ENCODE results near the gene ANKH. TPM values are rescaled to one million over a fixed set of nuclear protein-coding genes. Genes with fewer than 3 reads are reported as not detected.

The ANKH gene
- total and polyA plus RNA-seq, 10 of the 15 experiments (the other 5 are each of a cell fraction or from before 2014, with no cell fraction given), result 2.1 to 43.9 (median 14.4) TPM

DNA sequence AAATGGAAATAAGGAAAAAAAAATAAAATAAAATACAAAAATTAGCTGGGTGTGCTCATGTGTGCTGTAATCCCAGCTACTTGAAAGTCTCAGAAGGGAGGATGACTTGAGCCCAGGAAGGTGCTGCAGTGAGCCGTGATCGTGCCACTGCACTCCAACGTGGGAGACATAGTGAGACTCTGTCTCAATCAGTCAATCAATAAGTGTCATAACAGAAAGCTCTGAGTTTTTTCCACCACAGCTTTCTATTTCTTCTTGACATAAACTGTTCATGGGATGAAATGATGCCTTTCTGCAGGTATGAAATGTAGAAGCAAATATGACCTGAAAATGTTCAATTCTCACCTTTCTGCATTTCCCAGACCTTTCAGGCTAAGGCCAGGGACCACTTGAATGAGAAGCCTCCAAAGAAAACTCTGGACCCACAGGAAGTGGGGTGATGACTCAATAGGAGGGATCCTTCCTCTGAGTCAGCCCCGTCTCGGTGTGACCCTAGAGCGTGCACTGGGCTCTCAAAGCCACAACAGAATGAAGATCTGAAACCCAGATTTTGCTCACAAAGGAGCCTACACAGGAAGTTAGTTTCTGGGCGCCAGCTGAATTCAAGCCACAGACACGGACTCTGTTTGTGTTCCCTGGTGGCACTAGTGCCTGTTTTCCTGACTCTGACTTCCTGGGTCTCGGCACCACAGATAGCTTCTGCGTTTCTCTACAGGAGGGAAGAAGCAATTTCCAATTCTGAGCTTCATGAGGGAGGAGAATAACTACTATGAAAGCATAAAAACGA, 62.0 kb downstream of the ANKH start (continued):
- TF ChIP-seq, protein P1, sequence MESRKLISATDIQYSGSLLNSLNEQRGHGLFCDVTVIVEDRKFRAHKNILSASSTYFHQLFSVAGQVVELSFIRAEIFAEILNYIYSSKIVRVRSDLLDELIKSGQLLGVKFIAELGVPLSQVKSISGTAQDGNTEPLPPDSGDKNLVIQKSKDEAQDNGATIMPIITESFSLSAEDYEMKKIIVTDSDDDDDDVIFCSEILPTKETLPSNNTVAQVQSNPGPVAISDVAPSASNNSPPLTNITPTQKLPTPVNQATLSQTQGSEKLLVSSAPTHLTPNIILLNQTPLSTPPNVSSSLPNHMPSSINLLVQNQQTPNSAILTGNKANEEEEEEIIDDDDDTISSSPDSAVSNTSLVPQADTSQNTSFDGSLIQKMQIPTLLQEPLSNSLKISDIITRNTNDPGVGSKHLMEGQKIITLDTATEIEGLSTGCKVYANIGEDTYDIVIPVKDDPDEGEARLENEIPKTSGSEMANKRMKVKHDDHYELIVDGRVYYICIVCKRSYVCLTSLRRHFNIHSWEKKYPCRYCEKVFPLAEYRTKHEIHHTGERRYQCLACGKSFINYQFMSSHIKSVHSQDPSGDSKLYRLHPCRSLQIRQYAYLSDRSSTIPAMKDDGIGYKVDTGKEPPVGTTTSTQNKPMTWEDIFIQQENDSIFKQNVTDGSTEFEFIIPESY (IDR thresholded peaks at IDR 0.05), result no peak
- peak in 1 of 2 experiments; percentile 92; a peak in 2 of 4 replicates for TF ChIP-seq ETV6 (conservative IDR thresholded peaks at IDR 0.05 in 1 of 2, IDR thresholded peaks at IDR 0.05 in 1 of 2; ENCODE audit: borderline replicate concordance in 1 of 2, low read depth in 1 of 2)
- TF ChIP-seq KLF5 (IDR thresholded peaks at IDR 0.05; ENCODE audit: partially characterized antibody), result no peak
- no peak; the same call in 1 of the 2 replicates for TF ChIP-seq ASH2L (IDR thresholded peaks at IDR 0.05; ENCODE audit: borderline replicate concordance, low read depth)
- peak; percentile 20; the same call in 1 of the 2 replicates for TF ChIP-seq RAD21 (IDR thresholded peaks at IDR 0.05; ENCODE audit: insufficient read depth, low read depth, low read length)
- TF ChIP-seq ZNF24 (IDR thresholded peaks at IDR 0.05), result peak; percentile 82
- no peak for TF ChIP-seq SMAD1 (IDR thresholded peaks at IDR 0.05; ENCODE audit: low read depth, partially characterized antibody)
- TF ChIP-seq KDM1A (IDR thresholded peaks at IDR 0.05; ENCODE audit: borderline replicate concordance), result no peak
- TF ChIP-seq RCOR1 (conservative IDR thresholded peaks at IDR 0.05; ENCODE audit: low read depth, low read length), result peak; percentile 90; the same call in 1 of the 2 replicates
- no peak for TF ChIP-seq RAD51 (IDR thresholded peaks at IDR 0.05)
- no peak for TF ChIP-seq CHD1 (IDR thresholded peaks at IDR 0.05; ENCODE audit: low read depth, low read length)
- no peak for TF ChIP-seq KAT2A (conservative IDR thresholded peaks at IDR 0.05; ENCODE audit: control insufficient read depth, low read depth, low read length)
- TF ChIP-seq IKZF1 (conservative IDR thresholded peaks at IDR 0.05), result peak; percentile 99
- TF ChIP-seq, protein P2, sequence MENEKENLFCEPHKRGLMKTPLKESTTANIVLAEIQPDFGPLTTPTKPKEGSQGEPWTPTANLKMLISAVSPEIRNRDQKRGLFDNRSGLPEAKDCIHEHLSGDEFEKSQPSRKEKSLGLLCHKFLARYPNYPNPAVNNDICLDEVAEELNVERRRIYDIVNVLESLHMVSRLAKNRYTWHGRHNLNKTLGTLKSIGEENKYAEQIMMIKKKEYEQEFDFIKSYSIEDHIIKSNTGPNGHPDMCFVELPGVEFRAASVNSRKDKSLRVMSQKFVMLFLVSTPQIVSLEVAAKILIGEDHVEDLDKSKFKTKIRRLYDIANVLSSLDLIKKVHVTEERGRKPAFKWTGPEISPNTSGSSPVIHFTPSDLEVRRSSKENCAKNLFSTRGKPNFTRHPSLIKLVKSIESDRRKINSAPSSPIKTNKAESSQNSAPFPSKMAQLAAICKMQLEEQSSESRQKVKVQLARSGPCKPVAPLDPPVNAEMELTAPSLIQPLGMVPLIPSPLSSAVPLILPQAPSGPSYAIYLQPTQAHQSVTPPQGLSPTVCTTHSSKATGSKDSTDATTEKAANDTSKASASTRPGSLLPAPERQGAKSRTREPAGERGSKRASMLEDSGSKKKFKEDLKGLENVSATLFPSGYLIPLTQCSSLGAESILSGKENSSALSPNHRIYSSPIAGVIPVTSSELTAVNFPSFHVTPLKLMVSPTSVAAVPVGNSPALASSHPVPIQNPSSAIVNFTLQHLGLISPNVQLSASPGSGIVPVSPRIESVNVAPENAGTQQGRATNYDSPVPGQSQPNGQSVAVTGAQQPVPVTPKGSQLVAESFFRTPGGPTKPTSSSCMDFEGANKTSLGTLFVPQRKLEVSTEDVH (IDR thresholded peaks at IDR 0.05; ENCODE audit: low read depth, partially characterized antibody), result no peak
- TF ChIP-seq, protein P3, sequence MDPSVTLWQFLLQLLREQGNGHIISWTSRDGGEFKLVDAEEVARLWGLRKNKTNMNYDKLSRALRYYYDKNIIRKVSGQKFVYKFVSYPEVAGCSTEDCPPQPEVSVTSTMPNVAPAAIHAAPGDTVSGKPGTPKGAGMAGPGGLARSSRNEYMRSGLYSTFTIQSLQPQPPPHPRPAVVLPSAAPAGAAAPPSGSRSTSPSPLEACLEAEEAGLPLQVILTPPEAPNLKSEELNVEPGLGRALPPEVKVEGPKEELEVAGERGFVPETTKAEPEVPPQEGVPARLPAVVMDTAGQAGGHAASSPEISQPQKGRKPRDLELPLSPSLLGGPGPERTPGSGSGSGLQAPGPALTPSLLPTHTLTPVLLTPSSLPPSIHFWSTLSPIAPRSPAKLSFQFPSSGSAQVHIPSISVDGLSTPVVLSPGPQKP (IDR thresholded peaks at IDR 0.05; ENCODE audit: low read depth, low read length), result no peak
- TF ChIP-seq TCF7 (IDR thresholded peaks at IDR 0.05; ENCODE audit: borderline replicate concordance), result peak; percentile 95
- peak; percentile 66; the same call in 1 of the 2 replicates for TF ChIP-seq JUND (IDR thresholded peaks at IDR 0.05; ENCODE audit: low read depth, low read length)
- TF ChIP-seq, protein P4, sequence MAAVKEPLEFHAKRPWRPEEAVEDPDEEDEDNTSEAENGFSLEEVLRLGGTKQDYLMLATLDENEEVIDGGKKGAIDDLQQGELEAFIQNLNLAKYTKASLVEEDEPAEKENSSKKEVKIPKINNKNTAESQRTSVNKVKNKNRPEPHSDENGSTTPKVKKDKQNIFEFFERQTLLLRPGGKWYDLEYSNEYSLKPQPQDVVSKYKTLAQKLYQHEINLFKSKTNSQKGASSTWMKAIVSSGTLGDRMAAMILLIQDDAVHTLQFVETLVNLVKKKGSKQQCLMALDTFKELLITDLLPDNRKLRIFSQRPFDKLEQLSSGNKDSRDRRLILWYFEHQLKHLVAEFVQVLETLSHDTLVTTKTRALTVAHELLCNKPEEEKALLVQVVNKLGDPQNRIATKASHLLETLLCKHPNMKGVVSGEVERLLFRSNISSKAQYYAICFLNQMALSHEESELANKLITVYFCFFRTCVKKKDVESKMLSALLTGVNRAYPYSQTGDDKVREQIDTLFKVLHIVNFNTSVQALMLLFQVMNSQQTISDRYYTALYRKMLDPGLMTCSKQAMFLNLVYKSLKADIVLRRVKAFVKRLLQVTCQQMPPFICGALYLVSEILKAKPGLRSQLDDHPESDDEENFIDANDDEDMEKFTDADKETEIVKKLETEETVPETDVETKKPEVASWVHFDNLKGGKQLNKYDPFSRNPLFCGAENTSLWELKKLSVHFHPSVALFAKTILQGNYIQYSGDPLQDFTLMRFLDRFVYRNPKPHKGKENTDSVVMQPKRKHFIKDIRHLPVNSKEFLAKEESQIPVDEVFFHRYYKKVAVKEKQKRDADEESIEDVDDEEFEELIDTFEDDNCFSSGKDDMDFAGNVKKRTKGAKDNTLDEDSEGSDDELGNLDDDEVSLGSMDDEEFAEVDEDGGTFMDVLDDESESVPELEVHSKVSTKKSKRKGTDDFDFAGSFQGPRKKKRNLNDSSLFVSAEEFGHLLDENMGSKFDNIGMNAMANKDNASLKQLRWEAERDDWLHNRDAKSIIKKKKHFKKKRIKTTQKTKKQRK (IDR thresholded peaks at IDR 0.05; ENCODE audit: low read depth, low read length), result no peak
- TF ChIP-seq MXI1 (IDR thresholded peaks at IDR 0.05; ENCODE audit: low read depth, low read length), result no peak
- no peak for TF ChIP-seq ZNF207 (IDR thresholded peaks at IDR 0.05; ENCODE audit: borderline replicate concordance)

All from GM12878 (cell line).